Left lung (tissue), 10 donors: Measurements from ENCODE around the gene GLYATL1B. TPM values are rescaled to one million over a fixed set of nuclear protein-coding genes. Genes with fewer than 3 reads are reported as not detected.
"Not testable (repeated sequence)": the region's sequence is repeated elsewhere in the genome, so short reads cannot be mapped to it uniquely, and the experiment has no call there.

Experiments
- ATAC-seq: fragments of 200-7000 bp; cut with Tn5 transposase; one replicate; pipeline ENCODE4 v1.9.1; 2020; ENCODE audit warnings: moderate library complexity
- DNase-seq, 4 donors: peaks; one replicate each; pipeline ENCODE4 v3.0.0-alpha.2; 2013 to 2020
- H3K27ac ChIP-seq, 2 donors: fragments of 200-600 bp; sonication (generic) in 1 of 2; one replicate each; pipeline versions ENCODE4 v1.5.0 to v1.8.0; 2020 to 2021
- H3K27me3 ChIP-seq, 2 donors: fragments of 200-600 bp; sonication (generic) in 1 of 2; one replicate each; pipeline versions ENCODE4 v1.5.0 to v1.8.0; 2020 to 2021
- H3K36me3 ChIP-seq, 2 donors: fragments of 200-600 bp; sonication (generic) in 1 of 2; one replicate each; pipeline versions ENCODE4 v1.5.0 to v1.8.0; 2020 to 2021
- H3K4me1 ChIP-seq, 2 donors: fragments of 200-600 bp; one replicate each; pipeline ENCODE4 v1.8.0; 2021
- H3K4me3 ChIP-seq, 2 donors: fragments of 200-600 bp; sonication (generic) in 1 of 2; one replicate each; pipeline versions ENCODE4 v1.5.0 to v1.8.0; 2020 to 2021; ENCODE audit warnings: mild to moderate bottlenecking in 1 of 2
- H3K9me3 ChIP-seq, 2 donors: fragments of 200-600 bp; sonication (generic) in 1 of 2; one replicate each; pipeline versions ENCODE4 v1.5.0 to v1.8.0; 2020 to 2021
- CTCF ChIP-seq, 2 donors: fragments of 200-600 bp; sonication (generic) in 1 of 2; IDR thresholded peaks; one replicate each; pipeline versions ENCODE4 v1.5.0 to v1.8.0; 2021; ENCODE audit warnings: antibody characterized with exemption in 2 of 2
- intact Hi-C, 2 donors: fragments of 100-400 bp; cut with DNase I; formaldehyde crosslinking; loops; one replicate each; pipeline versions ENCODE4 v1.11.2 to v1.14.2; 2022
- polyA plus RNA-seq, 6 donors: library from polyadenylated mRNA; unstranded; fragments of 120-200 nt; gene quantifications; one replicate each; pipeline ENCODE4 v1.2.1, GENCODE V29; 2013; ENCODE audit not compliant: insufficient read length in 6 of 6
- total RNA-seq, 2 donors: library from RNA; stranded (reverse); fragmentation: NEBNext Ultra II Directional; extraction: Animal tissue kit (Norgen Biotek cat#: 25700); gene quantifications; one replicate each; pipeline ENCODE4 v1.2.1, GENCODE V29; 2021
- donor health status: DM: no; HTN: yes; CAD: no.
- donor health status: DM: no; HTN: no; CAD: no.

Gene GLYATL1B
- total and polyA plus RNA-seq, 8 donors: 0.30 to 0.66 (median 0.38) TPM; not detected in 3

DNA sequence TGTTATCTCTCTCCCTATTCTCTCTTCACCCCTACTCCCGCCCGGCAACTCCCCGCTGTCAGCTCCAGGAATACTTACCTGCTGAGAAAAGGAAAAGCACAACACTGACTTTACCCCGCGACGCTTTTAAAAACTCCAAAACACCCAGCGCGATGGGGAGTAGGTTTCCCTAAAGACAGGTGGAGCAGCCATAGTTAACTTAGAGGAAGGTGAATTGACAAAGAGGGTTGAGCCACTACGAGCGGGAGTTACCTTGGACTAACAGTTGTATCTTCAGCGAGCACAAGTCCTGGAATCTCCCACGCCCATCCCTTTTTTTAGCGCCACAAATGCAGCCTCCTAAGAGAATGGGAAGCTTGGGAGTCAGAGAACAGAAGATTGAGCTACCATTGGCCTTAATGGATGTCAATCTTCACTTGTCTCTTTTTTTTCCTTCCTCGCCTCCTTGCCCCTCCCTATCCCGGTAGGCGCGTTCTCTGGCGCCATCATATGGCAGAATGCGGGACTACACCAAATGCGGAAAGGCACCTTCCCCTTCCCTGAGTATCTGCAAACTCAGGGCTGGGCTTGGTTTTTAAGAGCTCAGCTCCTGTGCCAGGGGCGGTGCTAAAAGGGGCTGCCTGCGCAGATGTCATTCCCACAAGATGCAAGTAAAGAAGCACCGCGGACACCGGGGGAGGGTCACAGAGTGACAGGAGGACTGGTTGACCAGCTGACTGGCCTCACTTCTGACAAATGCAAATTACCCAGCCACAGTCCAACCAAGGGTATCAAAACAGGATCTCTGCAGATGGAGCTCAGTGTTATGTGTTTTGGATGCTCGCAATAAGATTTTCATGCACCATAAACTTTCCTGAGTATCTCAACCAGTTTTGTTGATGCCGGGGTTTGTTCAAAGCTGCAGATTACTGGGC, 27.7 kb upstream of the GLYATL1B start:
- H3K9me3 ChIP-seq, H3K36me3 ChIP-seq, intact Hi-C loops, H3K27ac ChIP-seq: not testable (repeated sequence)
- peaks cover 0 to 45% of the 10 kb centered on the region in 2 donors for H3K27me3 ChIP-seq
- peak; percentile 64 to 73 for TF ChIP-seq CTCF (IDR thresholded peaks at IDR 0.05)
- H3K4me1 ChIP-seq: peaks cover 0 to 10% of the 10 kb centered on the region in 2 donors
- peak overlapping the region in 1 of 2 donors; percentile 31 for H3K4me3 ChIP-seq
- DNase-seq (peak; percentile 47 to 87 (median 72)), ATAC-seq (peak; percentile 100)

DNA sequence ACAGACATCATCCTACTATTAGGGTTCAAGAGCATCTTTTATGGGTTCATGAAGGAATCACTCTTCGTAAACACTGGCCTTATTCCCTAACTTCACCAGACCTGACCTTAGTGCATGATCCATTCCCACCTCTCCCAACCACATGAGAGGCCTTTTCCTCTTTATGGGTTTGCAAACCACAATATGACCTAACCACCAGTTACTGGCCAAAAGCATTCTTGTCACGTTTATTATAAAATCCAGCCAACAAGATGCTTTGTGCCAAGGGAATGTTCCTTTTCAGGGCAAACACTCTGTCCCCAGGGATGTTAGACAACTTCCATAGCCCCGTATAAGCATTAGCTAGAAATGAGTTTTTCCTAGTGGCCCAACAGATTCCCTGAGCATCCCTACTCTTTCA, 26.0 kb upstream of the GLYATL1B start:
- not testable (repeated sequence) for ATAC-seq

GRCh38 chr11:59062602-59063529, 23.2 kb upstream of the GLYATL1B start:
- peaks cover 0 to 8% of the 10 kb centered on the region in 2 donors for H3K4me1 ChIP-seq
- ATAC-seq: no peak
- peaks cover 0 to 65% of the 10 kb centered on the region in 2 donors for H3K27me3 ChIP-seq
- intact Hi-C loops: no loop called here
- H3K9me3 ChIP-seq: no peaks in the 10 kb centered on the region
- no peak overlapping the region for H3K27ac ChIP-seq
- no peaks in the 10 kb centered on the region for H3K36me3 ChIP-seq
- no peak for DNase-seq
- no peak overlapping the region for H3K4me3 ChIP-seq
- no peak for TF ChIP-seq CTCF (IDR thresholded peaks at IDR 0.05)

More for the DNA sequence above, 26.0 kb upstream of the GLYATL1B start:
- peaks cover 0 to 10% of the 10 kb centered on the region in 2 donors for H3K4me1 ChIP-seq
- H3K36me3 ChIP-seq, H3K9me3 ChIP-seq, intact Hi-C loops, DNase-seq, H3K27ac ChIP-seq, H3K4me3 ChIP-seq: not testable (repeated sequence)
- H3K27me3 ChIP-seq: peaks cover 0 to 61% of the 10 kb centered on the region in 2 donors

DNA sequence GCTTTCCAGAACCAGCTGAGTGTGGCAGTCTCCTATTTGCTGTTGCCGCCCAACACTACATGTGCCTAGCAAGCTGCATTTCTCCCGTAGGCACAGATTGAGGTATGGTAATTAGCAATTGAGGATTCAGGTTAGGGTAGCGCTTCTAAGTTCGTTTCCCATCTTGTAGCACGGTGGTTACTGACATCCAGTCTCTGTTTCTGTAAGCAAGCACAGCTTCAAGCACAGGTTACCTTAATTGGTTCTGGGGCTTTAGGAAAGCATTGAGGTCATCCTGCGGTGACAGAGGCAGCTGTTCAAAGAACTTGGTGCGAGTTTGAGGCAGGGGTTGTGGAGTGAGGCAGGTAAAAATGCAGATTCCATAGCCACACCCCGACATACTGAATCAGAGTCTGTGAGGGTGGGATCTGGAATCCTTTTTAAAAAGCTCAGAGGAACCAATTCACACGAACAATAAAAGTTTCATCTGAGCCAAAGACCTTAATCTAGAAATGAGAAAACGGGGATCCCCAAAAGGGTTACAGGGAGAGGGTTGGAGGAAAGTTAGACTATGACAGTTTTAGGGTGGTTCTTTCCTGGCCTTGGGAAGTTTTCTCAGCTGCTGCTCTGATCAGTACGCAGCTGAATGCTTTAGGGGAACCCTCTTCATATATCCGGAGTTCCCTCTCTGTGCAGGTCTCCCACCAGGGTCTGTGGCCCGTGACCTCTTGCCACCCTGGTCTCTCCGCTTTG, 21.9 kb upstream of the GLYATL1B start:
- H3K4me1 ChIP-seq, ATAC-seq, intact Hi-C loops, DNase-seq, H3K9me3 ChIP-seq, H3K36me3 ChIP-seq, H3K27ac ChIP-seq, H3K4me3 ChIP-seq: not testable (repeated sequence)
- peaks cover 0 to 54% of the 10 kb centered on the region in 2 donors for H3K27me3 ChIP-seq

DNA sequence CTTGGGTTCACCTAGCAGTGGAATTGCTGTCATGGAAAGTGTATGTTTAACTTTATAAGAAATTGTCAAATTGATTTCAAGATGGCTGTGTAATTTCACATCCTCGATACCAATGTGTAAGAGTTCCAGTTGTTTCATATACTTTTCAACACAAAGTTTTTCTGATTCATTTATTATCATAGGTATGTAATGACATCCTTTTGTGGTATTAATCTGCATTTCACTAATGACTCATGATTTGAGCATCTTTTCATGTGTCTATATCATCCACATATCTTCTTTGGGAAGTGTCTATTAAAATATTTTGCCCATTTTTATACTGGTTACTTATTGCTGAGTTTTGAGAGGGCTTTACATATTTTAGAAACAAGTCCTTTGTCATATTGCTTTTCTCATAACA, 17.0 kb upstream of the GLYATL1B start:
- no peaks in the 10 kb centered on the region for H3K36me3 ChIP-seq
- TF ChIP-seq CTCF (IDR thresholded peaks at IDR 0.05): no peak
- no peak overlapping the region for H3K4me3 ChIP-seq
- no peaks in the 10 kb centered on the region for H3K4me1 ChIP-seq
- no peak overlapping the region for H3K27ac ChIP-seq
- peaks cover 0 to 29% of the 10 kb centered on the region in 2 donors for H3K27me3 ChIP-seq
- intact Hi-C loops: no loop called here
- DNase-seq: no peak
- no peaks in the 10 kb centered on the region for H3K9me3 ChIP-seq
- ATAC-seq: no peak
